LNCaP clone FGC (cell line): ENCODE data around the gene CRHR2.

Experiments
- DNase-seq: peaks from one replicate; pipeline ENCODE4 v3.0.0-alpha.2; 2011; ENCODE audit warnings: low read depth
- H3K4me3 ChIP-seq: 2 replicates; pipeline ENCODE4 v1.5.1; 2011; ENCODE audit warnings: mild to moderate bottlenecking, low read depth, low read length, control low read depth
- CTCF ChIP-seq: IDR thresholded peaks from 2 replicates; pipeline ENCODE4 v1.5.1; 2012; ENCODE audit warnings: mild to moderate bottlenecking; ENCODE audit not compliant: control insufficient read depth, insufficient read depth; ENCODE audit errors: extremely low read depth

The CRHR2 gene

GRCh38 chr7:30652132-30652531, 30.1 kb downstream of the CRHR2 start:
- no peak for DNase-seq
- no peak for TF ChIP-seq CTCF
- H3K4me3 ChIP-seq: no peak overlapping the region

- DNase-seq: no peak
- no peak overlapping the region for H3K4me3 ChIP-seq
- no peak for TF ChIP-seq CTCF
These were observed 31.8 kb downstream of the CRHR2 start for GRCh38 chr7:30650421-30650808.

- no peak for DNase-seq
- TF ChIP-seq CTCF: no peak
- H3K4me3 ChIP-seq: no peak overlapping the region
These were observed 32.4 kb downstream of the CRHR2 start for GRCh38 chr7:30649717-30650420.

- no peak overlapping the region for H3K4me3 ChIP-seq
- no peak for DNase-seq
- TF ChIP-seq CTCF: no peak
These were observed 33.3 kb downstream of the CRHR2 start for GRCh38 chr7:30648744-30649540.

GRCh38 chr7:30647589-30648364, 34.5 kb downstream of the CRHR2 start:
- H3K4me3 ChIP-seq: no peak overlapping the region
- DNase-seq: no peak
- no peak for TF ChIP-seq CTCF

GRCh38 chr7:30646154-30646553, 36.1 kb downstream of the CRHR2 start:
- H3K4me3 ChIP-seq: no peak overlapping the region
- no peak for DNase-seq
- TF ChIP-seq CTCF: no peak
